LNCaP clone FGC (cell line): ENCODE measurements around the gene TREX2.

Experiments
- DNase-seq: peaks from one replicate; pipeline ENCODE4 v3.0.0-alpha.2; 2011; ENCODE audit warnings: low read depth
- H3K4me3 ChIP-seq: 2 replicates; pipeline ENCODE4 v1.5.1; 2011; ENCODE audit warnings: mild to moderate bottlenecking, low read depth, low read length, control low read depth
- TF ChIP-seq, protein P1 (sequence below): IDR thresholded peaks from 2 replicates; pipeline ENCODE4 v1.5.1; 2012; ENCODE audit warnings: mild to moderate bottlenecking; ENCODE audit not compliant: control insufficient read depth, insufficient read depth; ENCODE audit errors: extremely low read depth

TREX2 gene

DNA sequence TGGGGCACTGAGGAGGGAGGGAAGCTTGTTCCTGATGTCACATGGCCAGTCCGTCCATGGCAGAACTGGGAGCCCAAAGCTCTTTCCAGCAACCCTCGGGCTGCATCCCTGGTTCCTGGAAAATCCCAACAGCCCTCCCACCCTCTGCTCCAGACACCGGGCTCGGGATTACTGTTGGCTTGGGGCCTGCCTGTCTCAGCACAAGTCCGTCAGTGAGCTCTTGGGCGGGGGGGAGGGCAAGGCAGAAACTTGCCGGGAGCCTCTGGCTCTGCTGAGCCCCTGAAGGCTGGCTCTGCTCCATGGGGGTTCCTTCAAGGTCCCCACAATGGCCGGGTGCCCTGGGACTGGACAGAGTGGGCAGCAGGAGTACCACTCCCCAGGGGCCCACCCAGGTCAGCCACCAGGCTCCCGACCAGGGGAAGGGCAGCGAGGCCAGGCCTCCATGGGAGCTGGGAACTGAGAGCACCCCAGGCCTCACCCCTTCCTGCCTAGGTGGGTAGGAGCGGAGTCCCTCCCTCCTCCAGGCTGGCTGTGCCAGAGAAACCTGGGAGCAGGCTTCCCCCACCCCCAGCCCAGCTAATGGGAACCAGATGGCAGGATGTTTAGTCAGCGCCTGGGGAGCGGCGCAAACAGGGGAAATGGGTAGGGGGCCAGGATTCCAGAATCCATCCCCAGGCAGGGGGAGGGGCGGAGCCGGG, 31.0 kb upstream of the TREX2 start:
- DNase-seq, result no peak
- TF ChIP-seq, protein P1, sequence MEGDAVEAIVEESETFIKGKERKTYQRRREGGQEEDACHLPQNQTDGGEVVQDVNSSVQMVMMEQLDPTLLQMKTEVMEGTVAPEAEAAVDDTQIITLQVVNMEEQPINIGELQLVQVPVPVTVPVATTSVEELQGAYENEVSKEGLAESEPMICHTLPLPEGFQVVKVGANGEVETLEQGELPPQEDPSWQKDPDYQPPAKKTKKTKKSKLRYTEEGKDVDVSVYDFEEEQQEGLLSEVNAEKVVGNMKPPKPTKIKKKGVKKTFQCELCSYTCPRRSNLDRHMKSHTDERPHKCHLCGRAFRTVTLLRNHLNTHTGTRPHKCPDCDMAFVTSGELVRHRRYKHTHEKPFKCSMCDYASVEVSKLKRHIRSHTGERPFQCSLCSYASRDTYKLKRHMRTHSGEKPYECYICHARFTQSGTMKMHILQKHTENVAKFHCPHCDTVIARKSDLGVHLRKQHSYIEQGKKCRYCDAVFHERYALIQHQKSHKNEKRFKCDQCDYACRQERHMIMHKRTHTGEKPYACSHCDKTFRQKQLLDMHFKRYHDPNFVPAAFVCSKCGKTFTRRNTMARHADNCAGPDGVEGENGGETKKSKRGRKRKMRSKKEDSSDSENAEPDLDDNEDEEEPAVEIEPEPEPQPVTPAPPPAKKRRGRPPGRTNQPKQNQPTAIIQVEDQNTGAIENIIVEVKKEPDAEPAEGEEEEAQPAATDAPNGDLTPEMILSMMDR, result no peak
- H3K4me3 ChIP-seq, result no peak overlapping the region

DNA sequence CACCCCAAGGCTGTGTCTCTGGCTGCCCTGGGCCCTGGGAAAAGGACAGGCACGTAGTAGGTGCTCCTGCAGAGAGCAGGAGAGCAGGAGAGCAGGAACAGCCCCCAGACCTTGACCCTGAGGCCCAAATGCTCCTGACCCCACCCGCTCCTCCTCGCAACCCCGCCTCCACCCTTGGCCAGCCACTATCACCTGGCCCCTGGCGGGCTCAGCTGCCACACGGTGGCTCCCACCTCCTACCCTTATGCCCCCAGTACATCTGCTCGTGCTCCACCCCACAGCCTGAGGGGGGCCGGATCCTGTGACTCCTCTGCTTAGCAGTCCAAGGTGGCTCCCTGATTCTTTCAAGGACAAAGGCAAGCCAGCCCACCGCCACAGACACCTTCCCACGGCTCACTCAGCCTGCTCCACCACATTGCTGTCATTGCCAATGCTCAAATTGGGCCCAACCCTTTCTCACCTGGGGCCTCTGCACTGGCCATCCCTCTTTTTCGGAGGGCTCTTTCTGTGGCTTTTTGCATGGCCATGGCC, 30.0 kb upstream of the TREX2 start:
- H3K4me3 ChIP-seq, result no peak overlapping the region
- no peak for DNase-seq
- TF ChIP-seq, protein P1, result no peak

DNA sequence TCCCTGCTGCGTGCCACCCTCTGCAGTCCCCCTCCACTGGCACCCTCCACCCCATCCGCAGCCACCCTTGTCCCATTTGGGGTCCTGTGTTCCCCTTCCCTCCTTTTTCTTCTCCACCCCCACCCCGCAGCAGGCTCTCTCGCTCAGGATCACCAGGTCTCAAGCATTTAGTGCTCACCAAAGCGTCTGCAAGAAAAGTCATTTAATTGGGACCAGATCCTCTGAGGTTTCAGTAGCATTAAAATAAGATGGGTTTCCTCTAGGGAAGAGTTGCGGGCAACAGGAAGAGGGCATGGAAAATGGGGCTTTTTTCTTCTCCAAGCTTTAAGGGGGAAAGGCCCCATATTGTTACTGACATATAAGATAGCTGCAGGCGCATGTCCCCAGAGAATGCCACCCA, 29.4 kb upstream of the TREX2 start:
- TF ChIP-seq, protein P1, result no peak
- H3K4me3 ChIP-seq, result no peak overlapping the region

DNA sequence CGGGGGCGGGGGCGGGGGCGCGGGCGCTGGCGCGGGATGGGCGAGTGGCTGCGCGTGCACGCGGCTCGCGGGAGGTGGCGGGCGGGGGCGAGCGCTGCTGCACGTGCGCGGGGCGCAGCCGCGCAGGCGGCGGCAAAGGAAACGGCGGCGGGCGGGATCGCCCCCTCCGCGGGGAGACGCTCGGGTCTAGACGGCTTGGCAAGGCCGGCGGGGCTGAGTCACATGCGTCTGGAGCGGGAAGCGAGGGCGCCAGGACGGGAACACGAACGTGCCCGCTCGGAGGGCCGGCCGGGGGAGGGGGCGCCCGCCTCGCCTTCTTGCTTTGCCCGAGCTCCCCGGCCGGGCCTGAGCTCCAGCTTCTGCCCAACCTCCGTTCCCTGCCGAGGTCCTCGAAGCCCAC, 28.9 kb upstream of the TREX2 start:
- DNase-seq, result no peak
- TF ChIP-seq, protein P1, result no peak
- no peak overlapping the region for H3K4me3 ChIP-seq

More for the DNA sequence above, 29.4 kb upstream of the TREX2 start:
- DNase-seq, result no peak

DNA sequence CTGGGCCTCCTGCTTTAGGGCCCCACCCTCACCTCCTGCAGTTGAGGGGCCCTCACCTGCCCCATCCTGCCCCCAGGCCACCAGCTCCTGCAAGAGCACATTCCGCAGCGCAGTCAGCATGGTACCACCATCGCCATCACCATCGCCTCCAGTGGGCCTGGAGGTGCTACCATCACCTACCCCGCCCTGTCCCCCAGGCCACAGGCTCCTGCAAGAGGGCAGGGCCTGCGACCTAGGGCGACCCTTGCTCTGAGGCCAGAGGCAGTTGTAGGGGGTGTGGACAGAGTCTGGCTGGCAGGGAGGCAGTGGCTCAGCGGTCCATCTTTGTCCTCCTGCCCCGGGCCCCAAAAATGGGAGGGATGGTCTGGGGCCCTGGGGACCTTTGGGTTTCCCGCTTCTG, 28.4 kb upstream of the TREX2 start:
- DNase-seq, result no peak
- TF ChIP-seq, protein P1, result no peak
- H3K4me3 ChIP-seq, result no peak overlapping the region

DNA sequence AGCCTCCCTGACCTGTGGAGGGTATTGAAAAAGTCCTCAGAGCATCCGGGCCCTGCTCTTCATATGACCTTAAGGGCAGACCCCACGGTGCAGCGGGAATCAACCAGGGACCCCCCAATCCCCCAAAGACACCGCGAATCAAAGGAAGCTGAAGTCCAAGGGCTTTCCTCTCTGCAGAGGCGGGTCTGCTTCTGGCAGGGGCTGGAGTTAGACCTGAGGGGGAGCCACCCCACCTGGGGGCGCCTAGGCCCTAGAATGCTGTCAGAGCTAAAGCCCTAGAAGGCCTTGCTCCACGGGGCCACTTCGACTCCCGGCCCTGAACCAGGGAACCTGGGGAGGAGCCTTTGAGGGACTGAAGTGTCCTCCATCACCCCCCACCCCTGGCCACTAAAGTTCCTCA, 27.3 kb upstream of the TREX2 start:
- TF ChIP-seq, protein P1, result no peak
- no peak for DNase-seq
- no peak overlapping the region for H3K4me3 ChIP-seq
